NCI-H446 treated with DMSO at 0.1 percent for 48 hours (cell line): ENCODE results near the gene NR4A2.
A peak's percentile ranks its signal among the peaks of the same experiment; 100 is the strongest.

Experiments
- DNase-seq: peaks from one replicate; lab custom pipeline; 2025; lab: John Stamatoyannopoulos, UW

The NR4A2 gene

GRCh38 chr2:156332534-156333273, at the start of gene NR4A2:
Gene NR4A2 (minus strand): TSS chr2:156332721. CDS start chr2:156330186, 2,535 bp downstream.
- peak; percentile 83 for DNase-seq

GRCh38 chr2:156380117-156380645, 47.7 kb upstream of the NR4A2 start:
- DNase-seq: no peak

DNA sequence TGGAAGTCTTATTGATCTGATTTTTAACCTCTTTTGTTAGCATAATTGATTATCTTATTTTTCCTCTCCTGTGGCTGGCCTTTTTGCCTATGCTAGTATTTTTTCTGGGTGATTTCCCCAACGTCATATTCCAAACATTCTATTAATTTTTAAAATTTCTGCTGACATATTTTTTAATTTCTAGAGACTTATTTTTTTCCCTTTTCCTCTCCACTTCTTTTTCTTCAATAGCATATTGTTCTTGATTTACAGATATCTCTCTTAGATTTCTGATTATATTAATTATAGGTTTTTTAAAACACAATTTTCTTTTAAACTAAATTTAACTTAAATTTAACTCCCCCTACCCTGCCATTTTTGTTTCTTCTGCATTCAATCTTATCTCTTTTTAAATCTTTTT, 47.2 kb upstream of the NR4A2 start:
- no peak for DNase-seq

- no peak for DNase-seq
Observed at GRCh38 chr2:156379071-156379470, 46.5 kb upstream of the NR4A2 start.

GRCh38 chr2:156366753-156367152, 34.2 kb upstream of the NR4A2 start:
- DNase-seq: no peak

DNA sequence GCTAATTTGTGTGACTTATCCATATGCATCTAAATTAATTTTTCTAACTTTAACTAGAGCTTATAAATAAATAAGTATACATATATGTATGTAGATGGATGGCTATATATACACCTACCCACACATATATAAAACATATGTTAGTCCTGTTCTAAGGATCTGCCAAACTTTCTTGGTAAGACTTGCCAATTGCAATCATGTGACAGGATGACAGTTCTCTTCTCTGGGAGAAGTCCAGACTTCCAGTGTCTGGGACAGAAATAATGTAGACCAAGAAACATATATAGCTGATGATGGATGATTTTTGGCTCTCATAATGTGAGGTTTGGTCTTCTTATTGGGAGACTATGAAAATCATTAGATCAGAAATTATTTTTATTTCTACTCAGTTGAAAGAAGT, 30.6 kb upstream of the NR4A2 start:
- DNase-seq: no peak

GRCh38 chr2:156356014-156356754, 23.7 kb upstream of the NR4A2 start:
- DNase-seq: no peak

- no peak for DNase-seq
Observed at GRCh38 chr2:156352911-156353310, 20.4 kb upstream of the NR4A2 start.

DNA sequence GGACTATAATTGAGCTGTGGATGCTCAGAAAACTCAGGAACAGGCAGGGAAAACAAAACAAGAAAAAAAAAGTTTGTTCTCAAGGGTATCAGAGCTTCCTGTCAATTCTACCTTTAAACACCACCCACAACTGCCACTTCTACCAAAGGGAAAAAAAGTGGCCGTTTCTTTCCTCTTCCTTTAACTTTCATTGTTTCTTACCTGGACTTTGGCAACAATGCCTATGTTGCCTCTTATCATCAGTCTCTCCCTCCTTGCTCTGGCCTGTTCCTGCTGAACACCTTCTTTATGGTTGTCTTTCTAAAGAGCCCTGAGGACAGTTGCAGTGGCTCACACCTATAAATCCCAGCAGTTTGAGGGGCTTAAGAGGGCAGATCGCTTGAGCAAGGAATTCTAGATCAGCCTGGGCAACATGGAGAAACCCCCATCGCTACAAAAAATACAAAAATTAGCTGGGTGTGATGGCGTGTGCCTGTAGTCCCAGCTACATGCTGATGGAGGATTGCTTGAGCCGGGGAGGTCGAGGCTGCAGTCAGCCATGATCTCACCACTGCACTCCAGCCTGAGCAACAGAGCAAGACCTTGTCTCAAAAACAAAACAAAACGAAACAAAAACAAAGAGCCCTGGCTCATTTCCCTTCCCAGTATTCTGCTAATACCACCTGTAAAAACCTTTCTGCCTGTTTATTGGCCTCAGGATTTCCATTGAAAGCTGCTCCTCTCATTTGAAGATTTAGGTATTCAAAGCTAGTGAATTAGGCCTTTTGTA, 18.0 kb upstream of the NR4A2 start:
- DNase-seq: no peak

- DNase-seq: no peak
Observed at GRCh38 chr2:156349605-156350004, 17.1 kb upstream of the NR4A2 start.

- no peak for DNase-seq
Observed at GRCh38 chr2:156349161-156349560, 16.6 kb upstream of the NR4A2 start.

DNA sequence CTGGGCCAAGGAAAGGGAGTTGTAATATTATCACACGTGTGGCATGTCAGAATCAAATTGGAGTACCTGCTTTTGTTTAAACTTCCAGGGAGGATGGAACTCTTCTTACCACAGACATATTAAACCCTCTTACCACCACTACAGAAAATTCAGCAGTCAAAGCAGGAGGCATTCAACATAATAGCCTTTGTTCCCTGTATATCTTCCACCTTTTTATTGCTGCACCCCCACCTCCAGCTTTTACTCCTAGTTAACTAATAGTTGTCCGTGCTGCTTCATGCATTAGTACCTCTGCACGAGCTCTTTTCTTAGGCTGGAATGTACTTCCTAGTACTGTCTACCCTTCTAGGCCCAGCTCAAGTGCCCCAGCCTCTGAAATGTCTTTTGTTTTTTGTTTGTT, 14.9 kb upstream of the NR4A2 start:
- DNase-seq: no peak

DNA sequence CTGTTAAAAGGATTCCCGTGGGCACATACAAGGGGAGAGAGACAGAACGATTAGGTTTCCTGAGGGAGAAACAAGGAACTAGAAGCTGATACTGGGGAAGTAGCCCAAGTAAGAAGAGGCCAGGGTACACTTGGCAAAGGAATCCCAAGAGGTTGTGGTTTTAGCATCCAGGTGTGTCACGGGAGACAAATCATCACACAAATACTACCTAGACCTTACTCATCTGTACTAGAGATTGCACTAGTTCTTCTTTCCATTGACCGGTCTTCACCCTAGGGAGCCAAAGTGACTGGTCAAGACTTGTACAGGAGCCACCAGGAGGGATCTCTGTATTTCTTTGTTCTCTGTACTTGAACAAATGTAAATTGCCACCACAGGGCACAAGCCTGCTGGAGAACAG, 14.2 kb upstream of the NR4A2 start:
- no peak for DNase-seq

GRCh38 chr2:156345582-156345981, 13.1 kb upstream of the NR4A2 start:
- no peak for DNase-seq

- no peak for DNase-seq
Observed at GRCh38 chr2:156343940-156344301, 11.4 kb upstream of the NR4A2 start.

DNA sequence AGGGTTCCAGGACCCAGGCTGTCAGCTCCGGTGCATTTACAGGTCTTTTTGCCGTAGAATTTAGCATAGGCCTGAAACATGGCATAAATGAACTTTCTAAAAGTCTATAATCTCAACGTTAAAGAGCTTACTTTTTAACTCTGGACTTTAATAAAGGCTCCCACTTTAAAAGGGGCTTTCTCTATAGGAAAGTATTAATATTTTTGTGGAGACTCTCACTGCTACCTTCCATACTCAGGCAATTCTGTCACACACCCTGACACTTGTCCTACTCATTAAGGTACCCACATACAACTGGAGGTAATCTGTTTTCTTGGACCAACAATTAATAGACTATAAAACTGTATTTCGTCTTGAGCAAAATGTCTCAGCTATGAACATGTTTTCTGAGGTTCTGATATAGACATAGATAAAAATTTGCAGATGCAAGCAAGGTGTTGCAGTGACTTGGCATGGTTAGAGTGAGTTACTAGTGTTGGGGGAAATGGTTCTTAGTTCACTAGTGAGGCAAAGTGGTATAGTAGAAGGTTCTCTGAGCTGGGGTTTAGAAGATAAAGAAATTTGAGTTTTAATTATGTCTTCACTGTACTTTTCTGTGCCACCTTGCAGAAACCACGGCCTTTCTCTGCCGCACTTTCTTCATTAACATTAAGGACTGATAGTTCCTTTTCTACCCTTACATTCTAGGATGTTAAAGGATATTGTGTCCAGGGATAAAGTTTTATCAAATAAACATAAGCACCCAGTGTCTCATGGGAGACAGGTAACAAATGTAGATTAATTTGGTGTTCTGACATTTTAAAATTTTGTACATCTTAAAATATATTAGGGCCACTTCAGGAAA, 10.8 kb upstream of the NR4A2 start:
- no peak for DNase-seq

- DNase-seq: peak; percentile 86
Observed at GRCh38 chr2:156342254-156343095, 10.0 kb upstream of the NR4A2 start.

GRCh38 chr2:156341452-156342253, 9.1 kb upstream of the NR4A2 start:
- DNase-seq: peak; percentile 92

DNA sequence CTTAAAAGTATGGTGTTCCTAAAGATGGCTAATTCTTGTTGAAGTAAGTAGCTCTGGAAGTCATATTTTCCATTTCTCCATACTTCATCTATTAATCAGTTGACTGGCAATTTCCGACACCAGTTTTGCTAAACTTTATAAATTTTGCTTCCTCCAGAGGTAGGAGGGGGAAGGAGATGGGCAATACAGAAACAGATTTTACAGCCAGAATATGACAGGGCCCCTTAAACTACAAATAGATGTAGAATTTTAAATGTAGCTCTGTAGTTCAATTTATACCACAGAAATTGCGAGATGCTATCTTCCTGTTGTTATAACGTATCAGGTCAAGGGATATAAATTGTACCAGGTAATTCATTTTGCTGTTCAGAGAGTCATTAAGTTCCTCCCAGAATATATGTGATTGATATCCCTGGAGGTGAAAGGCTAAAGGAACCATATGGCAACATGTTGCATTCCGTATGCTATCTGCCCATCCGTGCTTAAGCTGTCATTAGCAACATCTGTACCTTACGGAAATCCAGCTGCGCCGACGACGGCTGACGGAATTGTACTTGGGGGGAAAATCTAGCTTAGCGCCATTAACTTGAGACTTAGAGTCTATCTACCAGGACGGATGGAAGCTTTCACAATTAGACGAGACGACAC, 8.4 kb upstream of the NR4A2 start:
- DNase-seq: peak; percentile 75
